ENCODE measurements around the gene OSBPL2. TPM values are rescaled to one million over a fixed set of nuclear protein-coding genes. Genes with fewer than 3 reads are reported as not detected.

Gene OSBPL2
- total RNA-seq: 10 to 100 TPM; 30.2 to 30.9 TPM

DNA sequence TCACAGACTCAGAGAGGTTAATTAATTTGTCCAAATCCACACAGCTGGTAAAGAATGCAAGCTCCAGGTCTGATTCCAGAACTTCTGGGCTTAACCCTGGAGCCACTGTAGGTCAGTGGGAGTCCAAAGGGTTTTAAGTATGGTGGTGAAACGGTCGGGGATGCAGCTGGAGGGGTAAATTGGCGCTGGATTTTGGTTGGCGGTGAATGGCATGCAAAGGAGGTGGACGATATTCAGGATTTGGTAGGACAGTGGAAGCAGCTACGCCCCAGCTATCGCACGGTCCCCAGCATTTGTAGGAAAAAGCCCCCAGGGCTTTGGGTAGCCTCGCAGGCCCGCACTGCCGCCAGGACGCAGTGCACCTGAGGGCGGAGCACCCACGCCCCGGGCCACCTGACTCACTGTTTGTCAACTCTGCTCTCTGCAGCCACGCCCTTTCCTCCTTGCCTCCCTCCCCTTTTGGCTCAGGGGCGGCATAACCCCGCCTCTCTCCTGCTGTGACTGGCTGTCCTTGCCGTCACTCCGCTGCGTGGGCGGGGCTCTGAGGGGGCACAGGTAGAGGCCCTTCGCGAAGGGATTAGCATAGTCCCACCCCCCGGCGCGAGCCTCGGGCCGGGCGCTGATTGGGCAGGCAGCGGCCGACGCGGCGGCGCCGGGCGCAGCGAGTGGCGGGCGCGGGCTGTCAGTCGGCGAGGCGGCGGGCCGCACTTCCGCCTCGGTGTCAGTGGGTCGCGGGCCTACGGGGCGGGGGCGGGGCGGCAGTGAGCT, at the start of gene OSBPL2:
OSBPL2 (plus strand) TSS at position 721 of the 768 bp plus-strand sequence. CDS start 17,664 bp downstream, outside the sequence.
- ChIA-PET POLR2A (no interaction called here), CTCF (no interaction called here)
- H3K36me3 Mint-ChIP-seq (ENCODE audit: low read depth): peaks cover 5% of the 10 kb centered on the region
- H3K27me3 Mint-ChIP-seq: no peaks in the 10 kb centered on the region
- peak within 1 kb of the TSS; percentile 81 for H3K4me3 Mint-ChIP-seq
- peak; percentile 100 for DNase-seq
- H3K4me1 Mint-ChIP-seq: peaks cover 41% of the 10 kb centered on the region
- H3K27ac Mint-ChIP-seq: peak within 1 kb of the TSS; percentile 91
- no peaks in the 10 kb centered on the region for H3K9me3 Mint-ChIP-seq

DNA sequence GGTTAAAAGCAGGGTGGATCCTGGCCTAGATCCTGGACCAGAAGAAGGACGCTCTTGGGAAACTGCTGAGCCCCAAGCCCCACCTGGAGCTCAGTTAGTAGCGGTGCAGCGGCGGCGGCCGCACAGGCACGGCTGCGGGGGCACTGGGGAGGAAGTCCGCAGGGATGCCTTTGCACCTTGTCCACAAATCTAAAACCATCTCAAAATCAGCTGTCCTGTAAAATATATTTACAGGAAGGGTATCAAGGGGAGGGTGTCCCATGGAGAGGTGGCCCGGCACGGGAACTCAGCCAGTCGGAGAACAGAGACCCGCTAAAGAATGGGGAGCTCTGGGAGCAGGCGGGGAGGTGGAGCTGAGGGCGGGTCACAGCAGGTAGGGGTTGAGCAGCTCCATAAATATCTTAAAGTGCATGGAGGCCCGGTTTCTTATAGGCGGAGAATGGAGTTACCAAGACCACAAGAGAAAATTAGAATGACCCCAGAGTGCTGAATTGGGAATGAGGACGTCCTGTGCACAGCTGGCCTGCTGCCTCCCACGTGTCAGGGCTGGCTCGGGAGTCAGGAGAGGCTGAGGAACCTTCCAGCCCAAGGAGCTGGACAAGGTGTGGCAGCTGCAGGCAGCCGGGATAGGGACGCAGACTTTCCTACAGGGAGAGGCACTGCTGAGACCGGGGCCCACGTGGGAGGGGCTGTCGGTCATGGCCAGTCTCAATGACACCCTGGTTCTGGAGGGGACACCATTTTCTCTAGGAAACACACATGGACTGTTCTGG, 47.5 kb upstream of the OSBPL2 start:
- Mint-ChIP-seq H3K27me3 (no peaks in the 10 kb centered on the region), H3K9me3 (no peaks in the 10 kb centered on the region), H3K4me3 (no peak overlapping the region), H3K27ac (no peak overlapping the region), H3K36me3 (ENCODE audit: low read depth) (peaks cover 5% of the 10 kb centered on the region), H3K4me1 (peaks cover 11% of the 10 kb centered on the region)
- ChIA-PET CTCF (no interaction called here), POLR2A (no interaction called here)
- DNase-seq: no peak

DNA sequence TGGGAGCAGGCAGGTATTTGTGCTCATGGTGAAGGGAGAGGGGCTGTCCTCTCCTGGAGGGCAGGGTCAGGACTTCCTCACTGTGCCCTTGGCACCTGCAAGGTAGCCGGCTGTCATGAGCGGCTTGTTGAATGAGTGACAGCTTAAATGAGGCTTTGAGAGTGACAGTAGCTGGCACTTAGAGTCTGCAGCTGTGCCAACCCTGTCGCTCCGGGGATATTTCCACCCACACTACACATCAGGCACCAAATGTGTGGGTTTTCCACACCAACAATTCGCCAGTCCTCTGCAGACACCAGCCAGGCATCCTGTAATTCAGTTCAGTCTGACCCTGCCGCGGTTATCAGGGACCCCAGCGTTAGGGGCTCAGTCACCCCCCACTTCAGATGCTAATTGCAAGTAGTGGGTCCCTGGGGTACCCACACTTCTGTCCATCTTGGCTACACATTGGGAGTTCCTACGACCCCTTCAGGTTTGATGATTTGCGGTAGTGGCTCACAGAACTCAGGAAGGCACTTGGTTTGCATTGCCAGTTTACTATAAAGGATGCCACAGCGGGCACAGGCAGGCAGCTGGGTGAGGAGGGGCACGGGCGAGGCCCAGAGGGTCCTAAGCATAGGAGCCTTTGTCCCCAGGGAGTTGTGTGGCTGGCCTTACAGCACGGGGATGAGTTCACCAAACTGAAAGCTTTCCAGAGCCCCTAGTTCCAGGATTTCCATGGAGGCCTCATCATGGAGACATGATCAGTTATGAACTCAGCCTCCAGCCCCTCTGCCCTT, 46.4 kb upstream of the OSBPL2 start:
- H3K4me1 Mint-ChIP-seq: peaks cover 5% of the 10 kb centered on the region
- DNase-seq: no peak
- H3K9me3 Mint-ChIP-seq: no peaks in the 10 kb centered on the region
- H3K36me3 Mint-ChIP-seq (ENCODE audit: low read depth): peaks cover 5% of the 10 kb centered on the region
- ChIA-PET POLR2A (no interaction called here), CTCF (no interaction called here)
- H3K4me3 Mint-ChIP-seq: no peak overlapping the region
- no peak overlapping the region for H3K27ac Mint-ChIP-seq
- no peaks in the 10 kb centered on the region for H3K27me3 Mint-ChIP-seq

GRCh38 chr20:62192635-62193034, 45.7 kb upstream of the OSBPL2 start:
- no peak for DNase-seq

GRCh38 chr20:62193079-62194025, 45.0 kb upstream of the OSBPL2 start:
- no peak for DNase-seq
- POLR2A ChIA-PET: no interaction called here
- no peaks in the 10 kb centered on the region for H3K9me3 Mint-ChIP-seq
- no peak overlapping the region for H3K4me3 Mint-ChIP-seq
- peaks cover 5% of the 10 kb centered on the region for H3K36me3 Mint-ChIP-seq (ENCODE audit: low read depth)
- no peaks in the 10 kb centered on the region for H3K27me3 Mint-ChIP-seq
- CTCF ChIA-PET: no interaction called here
- no peak overlapping the region for H3K27ac Mint-ChIP-seq
- H3K4me1 Mint-ChIP-seq: no peaks in the 10 kb centered on the region

More at GRCh38 chr20:62192635-62193034, 45.7 kb upstream of the OSBPL2 start:
- ChIA-PET CTCF (no interaction called here), POLR2A (no interaction called here)
- H3K27me3 Mint-ChIP-seq: no peaks in the 10 kb centered on the region
- H3K27ac Mint-ChIP-seq: no peak overlapping the region
- peaks cover 1% of the 10 kb centered on the region for H3K4me1 Mint-ChIP-seq
- H3K4me3 Mint-ChIP-seq: no peak overlapping the region
- no peaks in the 10 kb centered on the region for H3K9me3 Mint-ChIP-seq
- H3K36me3 Mint-ChIP-seq (ENCODE audit: low read depth): peaks cover 5% of the 10 kb centered on the region

GRCh38 chr20:62195075-62195405, 43.3 kb upstream of the OSBPL2 start:
- H3K4me3 Mint-ChIP-seq: no peak overlapping the region
- no peaks in the 10 kb centered on the region for H3K27me3 Mint-ChIP-seq
- no peak overlapping the region for H3K27ac Mint-ChIP-seq
- ChIA-PET POLR2A (no interaction called here), CTCF (no interaction called here)
- H3K36me3 Mint-ChIP-seq (ENCODE audit: low read depth): peaks cover 18% of the 10 kb centered on the region
- H3K9me3 Mint-ChIP-seq: no peaks in the 10 kb centered on the region
- no peaks in the 10 kb centered on the region for H3K4me1 Mint-ChIP-seq
- DNase-seq: no peak

DNA sequence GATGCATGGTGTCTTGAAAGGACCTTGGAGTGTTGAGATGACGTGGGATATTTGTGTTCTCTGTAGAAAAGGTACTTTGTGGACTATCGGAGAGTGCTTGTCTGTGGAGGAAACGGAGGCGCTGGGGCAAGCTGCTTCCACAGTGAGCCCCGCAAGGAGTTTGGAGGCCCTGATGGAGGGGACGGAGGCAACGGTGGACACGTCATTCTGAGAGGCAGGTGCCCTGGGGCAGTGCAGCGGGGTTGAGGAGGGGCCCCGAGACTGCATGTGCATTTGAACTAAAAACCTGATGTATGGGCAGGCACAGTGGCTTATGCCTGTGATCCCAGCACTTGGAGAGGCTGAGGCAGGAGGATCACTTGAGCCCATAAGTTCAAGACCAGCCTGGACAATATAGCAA, 42.6 kb upstream of the OSBPL2 start:
- no peaks in the 10 kb centered on the region for H3K27me3 Mint-ChIP-seq
- no peak overlapping the region for H3K27ac Mint-ChIP-seq
- CTCF ChIA-PET: no interaction called here
- DNase-seq: no peak
- no peaks in the 10 kb centered on the region for H3K4me1 Mint-ChIP-seq
- POLR2A ChIA-PET: no interaction called here
- peaks cover 23% of the 10 kb centered on the region for H3K36me3 Mint-ChIP-seq (ENCODE audit: low read depth)
- no peaks in the 10 kb centered on the region for H3K9me3 Mint-ChIP-seq
- H3K4me3 Mint-ChIP-seq: no peak overlapping the region

GRCh38 chr20:62196286-62196685, 42.0 kb upstream of the OSBPL2 start:
- POLR2A ChIA-PET: no interaction called here
- H3K4me3 Mint-ChIP-seq: no peak overlapping the region
- CTCF ChIA-PET: interaction anchor here (0.6 kb wide), 1 partner anchor 19 kb away, joined by 5 read pairs; no protein-coding TSS in a partner anchor

DNA sequence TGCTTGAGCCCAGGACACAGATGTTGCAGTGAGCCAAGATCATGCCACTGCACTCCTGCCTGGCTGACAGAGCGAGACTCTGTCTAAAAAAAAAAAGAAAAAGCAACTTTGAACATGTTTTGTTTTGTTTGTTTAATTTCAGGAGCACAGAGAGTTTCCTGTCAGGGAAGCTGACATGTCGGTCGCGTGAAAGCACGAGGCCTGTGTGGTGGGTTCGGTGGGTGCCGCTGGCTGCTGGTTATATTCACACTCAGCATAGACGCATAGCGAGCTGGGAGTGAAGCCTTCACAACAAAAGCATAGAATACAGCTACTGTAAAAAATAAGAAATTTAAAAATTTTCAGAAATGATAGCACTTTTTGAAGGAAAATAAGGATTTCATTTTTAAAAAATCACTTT, 41.0 kb upstream of the OSBPL2 start:
- Mint-ChIP-seq H3K36me3 (ENCODE audit: low read depth) (peaks cover 28% of the 10 kb centered on the region), H3K4me1 (no peaks in the 10 kb centered on the region), H3K9me3 (no peaks in the 10 kb centered on the region), H3K27me3 (no peaks in the 10 kb centered on the region), H3K4me3 (no peak overlapping the region), H3K27ac (no peak overlapping the region)
- ChIA-PET CTCF (no interaction called here), POLR2A (interaction anchor here (0.5 kb wide), 1 partner anchor 9 kb away, joined by 8 read pairs; no protein-coding TSS in a partner anchor)
- no peak for DNase-seq

More at GRCh38 chr20:62196286-62196685, 42.0 kb upstream of the OSBPL2 start:
- Mint-ChIP-seq H3K27ac (no peak overlapping the region), H3K27me3 (no peaks in the 10 kb centered on the region), H3K4me1 (no peaks in the 10 kb centered on the region), H3K9me3 (no peaks in the 10 kb centered on the region), H3K36me3 (ENCODE audit: low read depth) (peaks cover 23% of the 10 kb centered on the region)
- no peak for DNase-seq

DNA sequence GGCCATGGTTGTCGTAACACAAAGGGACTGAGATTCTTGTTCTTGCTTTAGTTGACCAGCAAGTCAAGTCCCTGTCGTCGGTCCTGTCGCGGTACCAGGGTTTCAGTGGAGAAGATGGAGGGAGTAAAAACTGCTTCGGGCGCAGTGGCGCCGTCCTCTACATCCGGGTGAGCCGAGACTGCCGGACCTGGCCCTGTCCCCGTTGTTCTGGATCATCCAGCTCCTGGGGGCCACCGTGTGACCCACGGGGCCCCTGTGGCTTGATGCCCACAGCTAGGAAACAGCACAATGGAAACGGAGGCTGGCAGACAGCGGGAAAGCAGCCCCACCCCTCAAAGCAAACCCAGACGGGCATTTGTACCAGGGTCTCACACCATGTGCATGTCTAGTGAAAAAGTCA, 40.5 kb upstream of the OSBPL2 start:
- no peak for DNase-seq
- POLR2A ChIA-PET: interaction anchor here (0.5 kb wide), 1 partner anchor 10 kb away, joined by 8 read pairs; no protein-coding TSS in a partner anchor

DNA sequence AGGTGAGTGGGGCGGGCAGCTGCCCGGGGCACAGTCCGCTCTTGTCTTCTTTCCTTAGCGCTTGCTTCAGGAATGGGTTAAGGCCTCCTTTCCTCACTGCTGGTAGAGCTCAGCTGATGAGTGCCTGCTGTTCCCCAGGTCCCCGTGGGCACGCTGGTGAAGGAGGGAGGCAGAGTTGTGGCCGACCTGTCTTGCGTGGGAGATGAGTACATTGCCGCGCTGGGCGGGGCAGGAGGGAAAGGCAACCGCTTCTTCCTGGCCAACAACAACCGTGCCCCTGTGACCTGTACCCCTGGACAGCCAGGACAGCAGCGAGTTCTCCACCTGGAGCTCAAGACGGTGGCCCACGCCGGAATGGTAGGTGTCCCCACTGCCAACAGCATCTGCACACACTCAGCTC, 39.8 kb upstream of the OSBPL2 start:
- Mint-ChIP-seq H3K27me3 (no peaks in the 10 kb centered on the region), H3K9me3 (no peaks in the 10 kb centered on the region), H3K27ac (no peak overlapping the region), H3K36me3 (ENCODE audit: low read depth) (peaks cover 28% of the 10 kb centered on the region), H3K4me1 (peaks cover 3% of the 10 kb centered on the region), H3K4me3 (no peak overlapping the region)
- no peak for DNase-seq
- ChIA-PET CTCF (no interaction called here), POLR2A (no interaction called here)

More for the DNA sequence above, 40.5 kb upstream of the OSBPL2 start:
- CTCF ChIA-PET: no interaction called here
- H3K36me3 Mint-ChIP-seq (ENCODE audit: low read depth): peaks cover 28% of the 10 kb centered on the region
- no peaks in the 10 kb centered on the region for H3K4me1 Mint-ChIP-seq
- no peak overlapping the region for H3K27ac Mint-ChIP-seq
- H3K9me3 Mint-ChIP-seq: no peaks in the 10 kb centered on the region
- no peaks in the 10 kb centered on the region for H3K27me3 Mint-ChIP-seq
- no peak overlapping the region for H3K4me3 Mint-ChIP-seq

DNA sequence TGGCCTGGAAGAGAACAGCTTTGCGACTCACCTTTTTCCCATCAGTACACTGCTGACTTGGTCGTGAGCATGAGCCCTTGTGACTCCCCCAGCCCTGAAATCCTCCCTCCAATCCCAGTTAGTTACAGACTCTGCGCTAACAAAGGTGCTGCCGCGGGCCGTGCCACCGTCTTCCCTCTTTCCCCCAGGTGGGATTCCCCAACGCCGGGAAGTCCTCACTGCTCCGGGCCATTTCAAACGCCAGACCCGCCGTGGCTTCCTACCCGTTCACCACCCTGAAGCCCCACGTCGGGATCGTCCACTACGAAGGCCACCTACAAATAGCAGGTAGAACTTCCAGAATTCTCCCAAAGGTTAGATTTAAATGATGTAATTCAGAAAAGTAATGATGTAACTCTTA, 39.4 kb upstream of the OSBPL2 start:
- Mint-ChIP-seq H3K9me3 (no peaks in the 10 kb centered on the region), H3K4me1 (peaks cover 3% of the 10 kb centered on the region), H3K27me3 (no peaks in the 10 kb centered on the region), H3K36me3 (ENCODE audit: low read depth) (peaks cover 28% of the 10 kb centered on the region), H3K4me3 (no peak overlapping the region), H3K27ac (no peak overlapping the region)
- CTCF ChIA-PET: no interaction called here
- DNase-seq: no peak
- POLR2A ChIA-PET: no interaction called here
